Stimulated activated naive CD8-positive, alpha-beta T cell treated with anti-CD3 and anti-CD28 coated beads, Interleukin-15, Interleukin-2, amounts not matched to agents 100 ng/mL and 50 ng/mL, for 24 hours (primary cell): Measurements from ENCODE around the gene PPFIA1.
A peak's percentile ranks its signal among the peaks of the same experiment; 100 is the strongest.
"Not testable (repeated sequence)": the region's sequence is repeated elsewhere in the genome, so short reads cannot be mapped to it uniquely, and the experiment has no call there.

Source experiments
- H3K27ac Mint-ChIP-seq: one replicate; pipeline ENCODE4 v1.8.0; 2021; ENCODE audit warnings: mild to moderate bottlenecking, mixed read lengths
- H3K27me3 Mint-ChIP-seq: one replicate; pipeline ENCODE4 v1.8.0; 2021; ENCODE audit warnings: mixed read lengths
- H3K36me3 Mint-ChIP-seq: one replicate; pipeline ENCODE4 v1.8.0; 2021; ENCODE audit warnings: low read depth, mixed read lengths
- H3K4me1 Mint-ChIP-seq: one replicate; pipeline ENCODE4 v1.8.0; 2021; ENCODE audit warnings: low read depth, mixed read lengths
- H3K4me3 Mint-ChIP-seq: one replicate; pipeline ENCODE4 v1.8.0; 2021; ENCODE audit warnings: mild to moderate bottlenecking, mixed read lengths
- H3K9me3 Mint-ChIP-seq: one replicate; pipeline ENCODE4 v1.8.0; 2021; ENCODE audit warnings: mixed read lengths

PPFIA1 gene

GRCh38 chr11:70384566-70385152 is 114.2 kb downstream of the PPFIA1 start:
- H3K36me3 Mint-ChIP-seq, result peaks cover 38% of the 10 kb centered on the region
- no peak overlapping the region for H3K4me3 Mint-ChIP-seq
- no peak overlapping the region for H3K27ac Mint-ChIP-seq
- no peaks in the 10 kb centered on the region for H3K9me3 Mint-ChIP-seq
- peaks cover 3% of the 10 kb centered on the region for H3K4me1 Mint-ChIP-seq
- peaks cover 4% of the 10 kb centered on the region for H3K27me3 Mint-ChIP-seq

- no peak overlapping the region for H3K27ac Mint-ChIP-seq
- H3K4me1 Mint-ChIP-seq, result no peaks in the 10 kb centered on the region
- H3K4me3 Mint-ChIP-seq, result no peak overlapping the region
- no peaks in the 10 kb centered on the region for H3K9me3 Mint-ChIP-seq
- peaks cover 20% of the 10 kb centered on the region for H3K27me3 Mint-ChIP-seq
- peaks cover 32% of the 10 kb centered on the region for H3K36me3 Mint-ChIP-seq
Observed at GRCh38 chr11:70387564-70387963, 117.1 kb downstream of the PPFIA1 start.

- H3K9me3 Mint-ChIP-seq, result no peaks in the 10 kb centered on the region
- no peak overlapping the region for H3K4me3 Mint-ChIP-seq
- H3K27me3 Mint-ChIP-seq, result peaks cover 32% of the 10 kb centered on the region
- no peaks in the 10 kb centered on the region for H3K4me1 Mint-ChIP-seq
- H3K27ac Mint-ChIP-seq, result no peak overlapping the region
- H3K36me3 Mint-ChIP-seq, result peaks cover 30% of the 10 kb centered on the region
Observed at GRCh38 chr11:70389201-70389600, 118.7 kb downstream of the PPFIA1 start.

GRCh38 chr11:70390882-70391281 is 120.4 kb downstream of the PPFIA1 start:
- not testable (repeated sequence) for H3K4me3 Mint-ChIP-seq, H3K9me3 Mint-ChIP-seq, H3K27ac Mint-ChIP-seq, H3K4me1 Mint-ChIP-seq
- H3K36me3 Mint-ChIP-seq, result peaks cover 20% of the 10 kb centered on the region
- peaks cover 36% of the 10 kb centered on the region for H3K27me3 Mint-ChIP-seq

- Mint-ChIP-seq H3K4me3 (no peak overlapping the region), H3K27ac (no peak overlapping the region), H3K27me3 (peaks cover 43% of the 10 kb centered on the region), H3K9me3 (no peaks in the 10 kb centered on the region), H3K4me1 (peaks cover 15% of the 10 kb centered on the region), H3K36me3 (peaks cover 31% of the 10 kb centered on the region)
Observed at GRCh38 chr11:70394211-70394950, 123.9 kb downstream of the PPFIA1 start.

GRCh38 chr11:70397336-70397982 is 127.0 kb downstream of the PPFIA1 start:
- Mint-ChIP-seq H3K27ac (peak overlapping the region; percentile 92), H3K4me1 (peaks cover 35% of the 10 kb centered on the region), H3K27me3 (peaks cover 36% of the 10 kb centered on the region), H3K4me3 (peak overlapping the region; percentile 89), H3K36me3 (peaks cover 24% of the 10 kb centered on the region), H3K9me3 (no peaks in the 10 kb centered on the region)

- Mint-ChIP-seq H3K27me3 (peaks cover 31% of the 10 kb centered on the region), H3K27ac (peak within 1 kb of the TSS; percentile 92)
Observed at GRCh38 chr11:70397983-70398833, 127.7 kb downstream of the PPFIA1 start, which contains the start of gene CTTN. Gene CTTN (plus strand): TSS chr11:70398529. CDS start chr11:70407298, 8,769 bp downstream.

GRCh38 chr11:70398834-70399680 is 128.6 kb downstream of the PPFIA1 start:
- H3K27ac Mint-ChIP-seq, result peak overlapping the region; percentile 76

More at GRCh38 chr11:70397983-70398833, 127.7 kb downstream of the PPFIA1 start, which contains the start of gene CTTN:
- no peaks in the 10 kb centered on the region for H3K9me3 Mint-ChIP-seq
- H3K4me1 Mint-ChIP-seq, result peaks cover 43% of the 10 kb centered on the region
- peaks cover 24% of the 10 kb centered on the region for H3K36me3 Mint-ChIP-seq
- peak within 1 kb of the TSS; percentile 89 for H3K4me3 Mint-ChIP-seq

GRCh38 chr11:70399681-70400112 is 129.2 kb downstream of the PPFIA1 start:
- H3K9me3 Mint-ChIP-seq, result no peaks in the 10 kb centered on the region
- H3K27me3 Mint-ChIP-seq, result peaks cover 22% of the 10 kb centered on the region
- peaks cover 46% of the 10 kb centered on the region for H3K4me1 Mint-ChIP-seq
- H3K4me3 Mint-ChIP-seq, result peak overlapping the region; percentile 73
- peaks cover 15% of the 10 kb centered on the region for H3K36me3 Mint-ChIP-seq
- H3K27ac Mint-ChIP-seq, result peak overlapping the region; percentile 76

More at GRCh38 chr11:70398834-70399680, 128.6 kb downstream of the PPFIA1 start:
- Mint-ChIP-seq H3K4me1 (peaks cover 46% of the 10 kb centered on the region), H3K36me3 (peaks cover 17% of the 10 kb centered on the region), H3K27me3 (peaks cover 24% of the 10 kb centered on the region), H3K4me3 (peak overlapping the region; percentile 73), H3K9me3 (no peaks in the 10 kb centered on the region)

GRCh38 chr11:70400643-70401042 is 130.2 kb downstream of the PPFIA1 start:
- peaks cover 46% of the 10 kb centered on the region for H3K4me1 Mint-ChIP-seq
- no peaks in the 10 kb centered on the region for H3K9me3 Mint-ChIP-seq
- H3K36me3 Mint-ChIP-seq, result peaks cover 11% of the 10 kb centered on the region
- no peak overlapping the region for H3K4me3 Mint-ChIP-seq
- H3K27me3 Mint-ChIP-seq, result peaks cover 20% of the 10 kb centered on the region
- peak overlapping the region; percentile 58 for H3K27ac Mint-ChIP-seq

GRCh38 chr11:70402016-70402415 is 131.5 kb downstream of the PPFIA1 start:
- Mint-ChIP-seq H3K27ac (peak overlapping the region; percentile 21), H3K27me3 (peaks cover 20% of the 10 kb centered on the region), H3K4me3 (peak overlapping the region; percentile 30), H3K4me1 (peaks cover 44% of the 10 kb centered on the region), H3K9me3 (no peaks in the 10 kb centered on the region), H3K36me3 (peaks cover 11% of the 10 kb centered on the region)

GRCh38 chr11:70402685-70403084 is 132.2 kb downstream of the PPFIA1 start:
- no peaks in the 10 kb centered on the region for H3K9me3 Mint-ChIP-seq
- peaks cover 19% of the 10 kb centered on the region for H3K27me3 Mint-ChIP-seq
- H3K27ac Mint-ChIP-seq, result peak overlapping the region; percentile 21
- H3K36me3 Mint-ChIP-seq, result peaks cover 10% of the 10 kb centered on the region
- peak overlapping the region; percentile 30 for H3K4me3 Mint-ChIP-seq
- H3K4me1 Mint-ChIP-seq, result peaks cover 37% of the 10 kb centered on the region

GRCh38 chr11:70404244-70404643 is 133.8 kb downstream of the PPFIA1 start:
- H3K9me3 Mint-ChIP-seq, result no peaks in the 10 kb centered on the region
- peaks cover 19% of the 10 kb centered on the region for H3K27me3 Mint-ChIP-seq
- H3K27ac Mint-ChIP-seq, result no peak overlapping the region
- no peak overlapping the region for H3K4me3 Mint-ChIP-seq
- H3K36me3 Mint-ChIP-seq, result peaks cover 14% of the 10 kb centered on the region
- peaks cover 33% of the 10 kb centered on the region for H3K4me1 Mint-ChIP-seq
